GM23338 (cell line): ENCODE results near the gene AURKAIP1. TPM values are rescaled to one million over a fixed set of nuclear protein-coding genes. Genes with fewer than 3 reads are reported as not detected.

Experiments used
- ATAC-seq: fragments of 200-7000 bp; cut with Tn5 transposase; 3 replicates; pipeline ENCODE4 v1.9.1; 2020
- DNase-seq: peaks from one replicate; pipeline ENCODE4 v3.0.0-alpha.2; 2015; ENCODE audit warnings: low spot score
- H2AFZ ChIP-seq: fragments of 200-600 bp; sonication (generic); 2 replicates; pipeline ENCODE4 v1.8.0; 2016; ENCODE audit warnings: antibody characterized with exemption, mild to moderate bottlenecking, moderate library complexity
- H3F3A ChIP-seq: fragments of 200-600 bp; sonication (generic); replicated peaks from 2 replicates; pipeline ENCODE4 v1.8.0; 2017; ENCODE audit warnings: antibody characterized with exemption, mixed run types, low read depth
- H3K27ac ChIP-seq: fragments of 200-600 bp; sonication (generic); 2 replicates; pipeline ENCODE4 v1.6.1; 2016; ENCODE audit warnings: low read depth
- H3K27me3 ChIP-seq: fragments of 200-600 bp; sonication (generic); 2 replicates; pipeline ENCODE4 v1.8.0; 2016; ENCODE audit warnings: mild to moderate bottlenecking, mixed run types, moderate library complexity; ENCODE audit not compliant: insufficient read depth
- H3K36me3 ChIP-seq: fragments of 200-600 bp; sonication (generic); 2 replicates; pipeline ENCODE4 v1.8.0; 2016; ENCODE audit warnings: mild to moderate bottlenecking; ENCODE audit not compliant: insufficient read depth
- H3K4me1 ChIP-seq: fragments of 200-600 bp; sonication (generic); 2 replicates; pipeline ENCODE4 v1.8.0; 2016; ENCODE audit warnings: mild to moderate bottlenecking, moderate library complexity; ENCODE audit not compliant: insufficient read depth
- H3K4me2 ChIP-seq: fragments of 200-600 bp; sonication (generic); 2 replicates; pipeline ENCODE4 v1.7.1; 2017; ENCODE audit warnings: mixed run types
- H3K4me3 ChIP-seq: fragments of 200-600 bp; sonication (generic); 2 replicates; pipeline ENCODE4 v1.6.1; 2016; ENCODE audit warnings: mixed run types
- H3K79me2 ChIP-seq: fragments of 200-600 bp; sonication (generic); replicated peaks from 2 replicates; pipeline ENCODE4 v1.8.0; 2017; ENCODE audit warnings: mild to moderate bottlenecking; ENCODE audit not compliant: insufficient read depth
- H3K9me2 ChIP-seq: fragments of 200-600 bp; sonication (generic); 2 replicates; pipeline ENCODE4 v1.8.0; 2017; ENCODE audit not compliant: insufficient read depth
- H4K20me1 ChIP-seq: fragments of 200-600 bp; sonication (generic); replicated peaks from 2 replicates; pipeline ENCODE4 v1.8.0; 2017; ENCODE audit warnings: mild to moderate bottlenecking; ENCODE audit not compliant: insufficient read depth
- H3K27ac Mint-ChIP-seq: 2 replicates; pipeline ENCODE4 v1.8.0; 2020; ENCODE audit warnings: inconsistent platforms, mild to moderate bottlenecking, moderate library complexity, mixed read lengths
- H3K27me3 Mint-ChIP-seq: 3 replicates; pipeline ENCODE4 v1.8.0; 2022; ENCODE audit warnings: low read depth, mild to moderate bottlenecking, moderate library complexity, mixed read lengths, inconsistent platforms; ENCODE audit not compliant: insufficient read depth, poor library complexity
- H3K36me3 Mint-ChIP-seq: 3 replicates; pipeline ENCODE4 v1.8.0; 2021; ENCODE audit warnings: low read depth, mild to moderate bottlenecking, inconsistent platforms, moderate library complexity, mixed read lengths
- H3K4me1 Mint-ChIP-seq: 3 replicates; pipeline ENCODE4 v1.8.0; 2020; ENCODE audit warnings: mild to moderate bottlenecking, inconsistent platforms, mixed read lengths
- H3K4me3 Mint-ChIP-seq: 3 replicates; pipeline ENCODE4 v1.8.0; 2021; ENCODE audit warnings: moderate library complexity, mild to moderate bottlenecking, inconsistent platforms, mixed read lengths
- H3K9me3 Mint-ChIP-seq: 3 replicates; pipeline ENCODE4 v1.8.0; 2020; ENCODE audit warnings: moderate library complexity, mild to moderate bottlenecking, inconsistent platforms, mixed read lengths
- CREB1 ChIP-seq: fragments of 250-450 bp; sonication (Bioruptor Pico); IDR thresholded peaks from 2 replicates; pipeline ENCODE4 v1.5.0; 2020; ENCODE audit warnings: low read depth, mild to moderate bottlenecking, moderate library complexity
- CTCF ChIP-seq, 2 experiments: fragments of 200-600 bp in 1 of 2; sonication (generic) in 1 of 2; conservative IDR thresholded peaks; 2 replicates each; pipeline versions ENCODE4 v1.5.1 to v1.6.1; 2016 to 2017; ENCODE audit warnings: antibody characterized with exemption in 2 of 2, low read depth in 2 of 2, mild to moderate bottlenecking in 2 of 2, moderate library complexity in 1 of 2
- EZH2 ChIP-seq: fragments of 200-600 bp; sonication (generic); IDR thresholded peaks from one replicate; pipeline ENCODE4 v1.8.0; 2017; ENCODE audit warnings: antibody characterized with exemption, mild to moderate bottlenecking, low read depth; ENCODE audit not compliant: unreplicated experiment
- EZH2phosphoT487 ChIP-seq: fragments of 200-600 bp; sonication (generic); IDR thresholded peaks from one replicate; pipeline ENCODE4 v1.8.1; 2018; ENCODE audit warnings: antibody characterized with exemption; ENCODE audit not compliant: unreplicated experiment
- JUNB ChIP-seq: IDR thresholded peaks from one replicate; pipeline ENCODE4 v1.6.1; 2016; ENCODE audit warnings: antibody characterized with exemption; ENCODE audit not compliant: unreplicated experiment
- NANOG ChIP-seq: IDR thresholded peaks from 2 replicates; pipeline ENCODE4 v1.6.1; 2016; ENCODE audit warnings: antibody characterized with exemption, borderline replicate concordance
- POLR2AphosphoS5 ChIP-seq: IDR thresholded peaks from 2 replicates; pipeline ENCODE4 v1.6.1; 2016; ENCODE audit warnings: antibody characterized with exemption, low read depth
- REST ChIP-seq: IDR thresholded peaks from one replicate; pipeline ENCODE4 v1.6.1; 2018; ENCODE audit warnings: antibody characterized with exemption; ENCODE audit not compliant: unreplicated experiment
- STAT1 ChIP-seq: IDR thresholded peaks from one replicate; pipeline ENCODE4 v1.6.1; 2016; ENCODE audit warnings: antibody characterized with exemption; ENCODE audit not compliant: unreplicated experiment
- ZNF114 ChIP-seq: fragments of 250-450 bp; sonication (Bioruptor Pico); IDR thresholded peaks from 2 replicates; pipeline ENCODE4 v1.5.0; 2020; ENCODE audit warnings: mild to moderate bottlenecking, moderate library complexity
- ZNF331 ChIP-seq: fragments of 250-450 bp; sonication (Bioruptor Pico); IDR thresholded peaks from 2 replicates; pipeline ENCODE4 v1.5.0; 2020; ENCODE audit warnings: low read depth, mild to moderate bottlenecking, moderate library complexity
- ZNF462 ChIP-seq: fragments of 250-450 bp; sonication (Bioruptor Pico); IDR thresholded peaks from 2 replicates; pipeline ENCODE4 v1.5.0; 2020; ENCODE audit warnings: mild to moderate bottlenecking, moderate library complexity
- polyA plus RNA-seq: library from polyadenylated mRNA; unstranded; fragments of >200 nt; fragmentation: Nextera tagmentation; extraction: Ambion mirVana; gene quantifications from 2 replicates; pipeline ENCODE4 v1.2.1, GENCODE V29; 2016
- total RNA-seq: library from RNA; depleted of rRNA; stranded (reverse); fragments of >200 nt; shearing (Covaris generic); gene quantifications from 2 replicates; pipeline ENCODE4 v1.2.3, GENCODE V29; 2014
- TF ChIP-seq, protein P1 (sequence below): IDR thresholded peaks from 2 replicates; pipeline ENCODE4 v1.6.1; 2016; ENCODE audit warnings: antibody characterized with exemption

Gene AURKAIP1
- total and polyA plus RNA-seq, 2 experiments from 2014 or later: 167 to 355 TPM

GRCh38 chr1:1338278-1338677 lies 36.7 kb downstream of the AURKAIP1 start:
- TF ChIP-seq REST: no peak
- no peak for TF ChIP-seq ZNF462 (CRISPR knock-in tag)
- no peak for TF ChIP-seq ZNF331 (CRISPR knock-in tag)
- no peak for TF ChIP-seq EZH2phosphoT487
- TF ChIP-seq EZH2: no peak
- no peak for TF ChIP-seq CREB1 (CRISPR knock-in tag)
- no peak for TF ChIP-seq STAT1
- no peak for TF ChIP-seq ZNF114 (CRISPR knock-in tag)
- no peak for TF ChIP-seq NANOG
- TF ChIP-seq CTCF (conservative IDR thresholded peaks at IDR 0.05; ENCODE audit: low read depth in 2 of 2): no peak
- no peak for TF ChIP-seq JUNB
- TF ChIP-seq POLR2AphosphoS5: no peak
- TF ChIP-seq, protein P1, sequence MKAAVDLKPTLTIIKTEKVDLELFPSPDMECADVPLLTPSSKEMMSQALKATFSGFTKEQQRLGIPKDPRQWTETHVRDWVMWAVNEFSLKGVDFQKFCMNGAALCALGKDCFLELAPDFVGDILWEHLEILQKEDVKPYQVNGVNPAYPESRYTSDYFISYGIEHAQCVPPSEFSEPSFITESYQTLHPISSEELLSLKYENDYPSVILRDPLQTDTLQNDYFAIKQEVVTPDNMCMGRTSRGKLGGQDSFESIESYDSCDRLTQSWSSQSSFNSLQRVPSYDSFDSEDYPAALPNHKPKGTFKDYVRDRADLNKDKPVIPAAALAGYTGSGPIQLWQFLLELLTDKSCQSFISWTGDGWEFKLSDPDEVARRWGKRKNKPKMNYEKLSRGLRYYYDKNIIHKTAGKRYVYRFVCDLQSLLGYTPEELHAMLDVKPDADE: no peak
- no peak overlapping the region for H3K4me2 ChIP-seq
- ATAC-seq (no peak), DNase-seq (no peak)
- no peaks in the 10 kb centered on the region for H3K4me1 ChIP-seq
- H3K36me3 ChIP-seq: no peaks in the 10 kb centered on the region
- H3K4me3 ChIP-seq: no peak overlapping the region
- Mint-ChIP-seq H3K9me3 (no peaks in the 10 kb centered on the region; the same call in 2 of the 3 replicates), H3K27me3 (peaks cover 6% of the 10 kb centered on the region), H3K27ac (no peak overlapping the region), H3K4me3 (no peak overlapping the region), H3K4me1 (no peaks in the 10 kb centered on the region; the same call in 2 of the 3 replicates), H3K36me3 (peaks cover 18% of the 10 kb centered on the region)
- H3F3A ChIP-seq: peaks cover 15% of the 10 kb centered on the region
- H3K9me2 ChIP-seq: no peaks in the 10 kb centered on the region
- no peak overlapping the region for H3K27ac ChIP-seq
- H4K20me1 ChIP-seq: no peaks in the 10 kb centered on the region
- no peaks in the 10 kb centered on the region for H3K79me2 ChIP-seq
- H3K27me3 ChIP-seq: no peaks in the 10 kb centered on the region
- H2AFZ ChIP-seq: no peak overlapping the region
